K562 (cell line): Measurements from ENCODE around the gene EXOSC2. TPM values are rescaled to one million over a fixed set of nuclear protein-coding genes. Genes with fewer than 3 reads are reported as not detected.

Experiments used
- ATAC-seq: fragments of 200-7000 bp; cut with Tn5 transposase; 3 replicates; pipeline ENCODE4 v1.9.1; 2020; ENCODE audit warnings: moderate library complexity
- BruUV-seq: library from RNA; stranded (reverse); fragments of 400-500 nt; replicated peaks from 2 replicates; lab custom pipeline; 2021; lab: Mats Ljungman, UMichigan
- CTCF ChIA-PET: fragments of 300-600 bp; formaldehyde crosslinking; extraction: SDS; loops from one replicate; lab custom pipeline; 2021; ENCODE audit warnings: low intra/inter-chr PET ratio; lab: Yijun Ruan, JAX
- POLR2A ChIA-PET: fragments of 300-600, 350-650 bp; sonication (Branson Sonifier 250); formaldehyde crosslinking; extraction: SDS; loops from one replicate; lab custom pipeline; 2021; ENCODE audit warnings: antibody characterized with exemption, inconsistent platforms; lab: Yijun Ruan, JAX
- DNase-seq, 4 experiments: peaks; one replicate each; pipeline versions ENCODE4 v3.0.0 to v3.0.0-alpha.2; 2011 to 2018; ENCODE audit warnings: low spot score in 3 of 4, mixed read lengths in 3 of 4; ENCODE audit errors: extremely low read depth in 1 of 4
- FAIRE-seq: peaks from 2 replicates; lab custom pipeline; 2011; peaks lifted over from hg19 to GRCh38; lab: Jason Lieb, UNC
- H2AFZ ChIP-seq: 2 replicates; pipeline ENCODE4 v1.6.0; 2011; ENCODE audit warnings: low read depth, low read length, control low read depth, inconsistent platforms
- H3K27ac ChIP-seq: fragments of 200-600 bp; 3 replicates; pipeline ENCODE4 v1.8.0; 2011; ENCODE audit warnings: low read depth, mild to moderate bottlenecking, control low read depth, inconsistent platforms, low read length, moderate library complexity, mixed read lengths; ENCODE audit errors: extremely low read depth
- H3K27me3 ChIP-seq, 2 experiments: fragments of 300-600 bp in 1 of 2; 2 replicates in 1 of 2; 3 replicates in 1 of 2; pipeline versions ENCODE4 v1.6.0 to v1.8.0; 2011; ENCODE audit warnings: inconsistent platforms in 2 of 2, low read length in 2 of 2, mild to moderate bottlenecking in 1 of 2, mixed read lengths in 1 of 2, moderate library complexity in 1 of 2; ENCODE audit not compliant: control insufficient read depth in 2 of 2, insufficient read depth in 2 of 2
- H3K36me3 ChIP-seq: fragments of 300-600 bp; 3 replicates; pipeline ENCODE4 v1.8.0; 2011; ENCODE audit warnings: mild to moderate bottlenecking, low read length, inconsistent platforms; ENCODE audit not compliant: control insufficient read depth, insufficient read depth
- H3K4me1 ChIP-seq, 2 experiments: fragments of 200-600 bp in 1 of 2; replicated peaks in 1 of 2; 2 replicates in 1 of 2; 3 replicates in 1 of 2; pipeline versions ENCODE4 v1.5.1 to v1.8.0; 2011; ENCODE audit warnings: inconsistent platforms in 2 of 2, low read length in 2 of 2, mild to moderate bottlenecking in 1 of 2, mixed read lengths in 1 of 2, moderate library complexity in 1 of 2; ENCODE audit not compliant: control insufficient read depth in 2 of 2, insufficient read depth in 2 of 2
- H3K4me2 ChIP-seq: 2 replicates; pipeline ENCODE4 v1.6.1; 2011; ENCODE audit warnings: low read length, control low read depth, inconsistent platforms, mixed read lengths; ENCODE audit not compliant: insufficient read depth
- H3K4me3 ChIP-seq: fragments of 200-600 bp; sonication (generic), shearing (Covaris generic); 2 replicates; pipeline ENCODE4 v1.5.1; 2016; ENCODE audit warnings: control low read depth, inconsistent platforms
- H3K79me2 ChIP-seq: fragments of 200-600 bp; 3 replicates; pipeline ENCODE4 v1.8.0; 2011; ENCODE audit warnings: low read length, inconsistent platforms; ENCODE audit not compliant: control insufficient read depth, insufficient read depth
- H3K9ac ChIP-seq, 2 experiments: 2 replicates each; pipeline versions ENCODE4 v1.6.0 to v1.6.1; 2011; ENCODE audit warnings: low read depth in 2 of 2, low read length in 2 of 2, control low read depth in 1 of 2, inconsistent platforms in 1 of 2, mild to moderate bottlenecking in 1 of 2, mixed read lengths in 1 of 2; ENCODE audit not compliant: insufficient read depth in 1 of 2
- H3K9me1 ChIP-seq: one replicate; pipeline ENCODE4 v1.6.0; 2011; ENCODE audit warnings: inconsistent platforms, mild to moderate bottlenecking, low read length, moderate library complexity; ENCODE audit not compliant: control insufficient read depth, insufficient read depth
- H3K9me3 ChIP-seq: replicated peaks from 2 replicates; pipeline ENCODE4 v1.5.1; 2011; ENCODE audit warnings: low read depth, low read length, inconsistent platforms; ENCODE audit not compliant: control insufficient read depth, insufficient read depth
- H4K20me1 ChIP-seq: replicated peaks from 2 replicates; pipeline ENCODE4 v1.6.1; 2011; ENCODE audit warnings: low read length, inconsistent platforms, mixed read lengths; ENCODE audit not compliant: control insufficient read depth, insufficient read depth
- HNRNPL ChIP-seq: fragments of 200-400 bp; formaldehyde crosslinking; IDR thresholded peaks from 2 replicates; pipeline ENCODE4 v1.6.1; 2017; ENCODE audit warnings: low read depth, mild to moderate bottlenecking, low read length
- ILK ChIP-seq: fragments of 450-650 bp; IDR thresholded peaks from 2 replicates; pipeline ENCODE4 v1.6.1; 2016; ENCODE audit warnings: missing genetic modification characterization, low read depth, mild to moderate bottlenecking, missing compliant biosample characterization, moderate library complexity, borderline replicate concordance
- MTA1 ChIP-seq: fragments of 450-650 bp; IDR thresholded peaks from 2 replicates; pipeline ENCODE4 v1.6.1; 2017; ENCODE audit warnings: borderline replicate concordance
- PHF8 ChIP-seq: fragments of 200-600 bp; sonication (generic); IDR thresholded peaks from 2 replicates; pipeline ENCODE4 v1.6.1; 2012; ENCODE audit warnings: mixed run types, mild to moderate bottlenecking, inconsistent platforms, low read length, moderate library complexity, borderline replicate concordance
- RB1 ChIP-seq: fragments of 450-650 bp; IDR thresholded peaks from 2 replicates; pipeline ENCODE4 v1.6.1; 2017; ENCODE audit warnings: low read depth, mild to moderate bottlenecking
- ZNF785 ChIP-seq: fragments of 250-450 bp; sonication (Bioruptor Pico); IDR thresholded peaks from 2 replicates; pipeline ENCODE4 v1.4.0; 2020; ENCODE audit warnings: mild to moderate bottlenecking
- WGBS: fragments of 100-300 bp; shearing (Covaris generic); methylation state at CpG from one replicate; pipeline ENCODE4 v1.1.6; 2016; ENCODE audit warnings: low coverage, mixed read lengths; ENCODE audit not compliant: insufficient coverage; ENCODE audit errors: missing lambda C conversion rate; 5-methylcytosine and 5-hydroxymethylcytosine counted together
- in situ Hi-C: fragments of 300-500 bp; cut with MboI; formaldehyde crosslinking; loops from 4 replicates; pipeline ENCODE4 v1.15.0; 2018; ENCODE audit warnings: inconsistent platforms, mixed read lengths
- intact Hi-C: fragments of 100-400 bp; cut with micrococcal nuclease; formaldehyde crosslinking; loops from 2 replicates; pipeline ENCODE4 v1.14.2; 2022
- polyA plus RNA-seq, 8 experiments: library from polyadenylated mRNA; depleted of rRNA in 4 of 8; stranded (reverse) in 5 of 8; unstranded in 3 of 8; fragments of >200 nt; fragmentation: Nextera tagmentation in 2 of 8; fragmentation: Illumina TruSeq in 1 of 8; extraction: Ambion mirVana in 2 of 8; extraction: Trizol in 1 of 8; gene quantifications; 2 replicates each; pipeline versions ENCODE4 v1.2.1 to v1.2.3, GENCODE V29; 2011 to 2014; ENCODE audit warnings: inconsistent platforms in 1 of 8, missing spikeins in 1 of 8
- total RNA-seq, 7 experiments: library from RNA; depleted of rRNA in 6 of 7; stranded (reverse); fragments of >200 nt in 6 of 7; fragmentation: Illumina TruSeq in 2 of 7; extraction: Trizol in 2 of 7; gene quantifications; 2 replicates each; pipeline versions ENCODE4 v1.2.1 to v1.2.3, GENCODE V29; 2011 to 2021; ENCODE audit warnings: low replicate concordance in 1 of 7

EXOSC2 gene
- total and polyA plus RNA-seq, 9 of the 15 experiments (the other 6 are each of a cell fraction or from before 2014, with no cell fraction given), result 46.0 to 101 (median 77.6) TPM

DNA sequence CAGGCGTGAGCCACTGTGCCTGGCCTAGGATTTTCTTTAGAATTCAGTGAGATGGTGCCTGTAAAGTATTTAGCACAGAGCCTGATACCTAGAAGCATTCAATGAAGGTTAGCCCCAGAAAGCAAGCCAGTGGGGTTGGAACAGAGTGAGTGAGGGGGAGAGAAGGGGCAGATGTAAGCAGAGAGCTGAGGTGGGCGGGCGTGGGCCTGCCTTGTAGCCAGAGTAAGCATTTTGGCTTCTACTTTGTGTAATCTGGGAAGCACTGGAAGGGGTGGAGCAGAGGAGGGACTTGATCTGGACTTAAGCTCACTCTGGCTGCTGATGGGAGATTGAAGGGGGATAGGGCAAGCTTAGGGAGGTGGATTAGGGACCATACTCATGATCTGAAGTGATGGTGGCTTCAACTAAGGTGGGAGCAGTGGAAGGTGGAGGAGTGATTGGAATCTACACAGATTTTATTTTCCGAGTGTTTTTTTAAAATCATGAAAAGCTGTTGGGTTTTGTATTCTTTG is 2.6 kb downstream of the EXOSC2 start:
- Histone ChIP-seq H3K9ac (no peak overlapping the region; a peak in 1 of 4 replicates), H3K4me2 (no peak overlapping the region; the same call in 1 of the 2 replicates), H3K79me2 (peaks cover 50% of the 10 kb centered on the region), H3K4me3 (no peak overlapping the region), H4K20me1 (peaks cover 11% of the 10 kb centered on the region), H3K9me1 (peaks cover 3% of the 10 kb centered on the region), H3K27me3 (no peaks in the 10 kb centered on the region), H3K9me3 (0 out of 2 replicates have a peak, but pooled peaks cover 3% of the 10 kb centered on the region), H2AFZ (no peak overlapping the region), H3K27ac (no peak overlapping the region), H3K36me3 (peaks cover 57% of the 10 kb centered on the region), H3K4me1 (peaks cover 6 to 10% of the 10 kb centered on the region in 2 experiments; a peak in 3 of 5 replicates)
- POLR2A ChIA-PET, result interaction anchor here (0.5 to 2.7 kb wide), 2 partner anchors 9 to 958 kb away, joined by 3 to 13 read pairs; no protein-coding TSS in a partner anchor
- TF ChIP-seq MTA1, result no peak
- no peak for TF ChIP-seq PHF8
- no peak for TF ChIP-seq ZNF785
- no peak for TF ChIP-seq RB1
- TF ChIP-seq ILK, result no peak
- TF ChIP-seq HNRNPL, result no peak
- FAIRE-seq, result no peak
- DNase-seq, result no peak
- no peak for ATAC-seq
- BruUV-seq, result no TSS peak
- CTCF ChIA-PET, result interaction anchor here (0.6 kb wide), 1 partner anchor 72 kb away, joined by 3 read pairs; no protein-coding TSS in a partner anchor
- intact Hi-C loops, result no loop called here
- WGBS, result 87% methylated on average over 4 of the region's 4 CpGs
- in situ Hi-C loops, result loop anchor here (25.0 kb wide), 1 partner anchor 559 kb away; no protein-coding TSS in a partner anchor
